ENCODE results near the gene KIAA1671. TPM values are rescaled to one million over a fixed set of nuclear protein-coding genes. Genes with fewer than 3 reads are reported as not detected.

The KIAA1671 gene
- polyA plus RNA-seq, 3 donors, result not detected

DNA sequence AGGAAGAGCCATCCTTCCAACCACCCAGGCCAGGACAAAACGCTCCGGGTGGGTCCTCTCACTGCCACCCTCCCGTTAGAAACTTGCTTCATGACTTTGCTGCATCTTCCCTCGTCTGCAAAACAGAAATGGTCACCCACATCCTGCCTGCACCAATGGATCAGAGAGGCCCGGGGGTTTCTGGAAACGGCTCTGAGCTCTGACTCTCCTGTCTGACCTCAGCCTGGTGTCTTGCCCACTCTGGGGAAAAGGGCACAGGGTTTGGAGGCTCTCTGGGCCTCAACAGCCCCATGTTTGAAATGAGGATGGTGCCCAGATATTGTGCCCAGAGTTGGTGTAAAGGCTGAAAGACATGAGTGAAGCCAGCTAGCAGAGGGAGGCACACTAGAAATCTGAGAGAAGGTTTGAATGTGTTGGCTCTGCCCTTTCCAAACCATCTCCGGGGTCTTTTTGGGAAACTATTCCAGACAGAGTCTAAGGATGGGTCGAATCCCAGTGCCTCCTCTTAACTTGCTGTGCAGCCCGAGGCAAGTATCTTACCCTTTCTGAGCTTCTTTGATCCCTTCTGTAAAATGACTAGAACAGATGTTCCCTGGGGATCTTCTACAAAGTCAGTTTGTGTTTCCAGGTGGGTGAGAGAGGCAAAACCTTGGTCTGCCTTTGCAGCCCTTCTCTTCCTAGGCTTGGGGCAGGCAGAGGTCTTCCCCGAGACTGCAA is 249.2 kb downstream of the KIAA1671 start:
- Histone ChIP-seq H3K27ac (ENCODE audit: low read depth in 1 of 2, low read length in 2 of 2) (no peak overlapping the region), H3K4me1 (ENCODE audit: control insufficient read depth in 1 of 2, insufficient read depth in 2 of 2, low read length in 2 of 2) (no peaks in the 10 kb centered on the region), H3K36me3 (replicated peaks in 1 of 2; ENCODE audit: control insufficient read depth in 1 of 2, insufficient read depth in 2 of 2, low read length in 2 of 2) (no peaks in the 10 kb centered on the region), H3K9me3 (replicated peaks in 1 of 2; ENCODE audit: control insufficient read depth in 1 of 2, insufficient read depth in 1 of 2, low read length in 2 of 2) (no peaks in the 10 kb centered on the region), H3K27me3 (ENCODE audit: control insufficient read depth in 2 of 2, insufficient read depth in 2 of 2, low read length in 2 of 2) (no peaks in the 10 kb centered on the region), H4K20me1 (ENCODE audit: insufficient read depth, low read length) (no peaks in the 10 kb centered on the region), H3K9ac (ENCODE audit: insufficient read depth, low read length, poor library complexity, severe bottlenecking) (no peak overlapping the region), H2AFZ (ENCODE audit: insufficient read depth, low read depth, low read length, poor library complexity, severe bottlenecking) (no peak overlapping the region), H3K4me3 (replicated peaks in 1 of 3; ENCODE audit: low read depth in 2 of 3, low read length in 3 of 3) (no peak overlapping the region), H3K4me2 (replicated peaks; ENCODE audit: extremely low read depth, low read length, poor library complexity, severe bottlenecking) (no peak overlapping the region), H3K79me2 (ENCODE audit: insufficient read depth, low read length) (no peaks in the 10 kb centered on the region)
- intact Hi-C loops (cut with micrococcal nuclease), result no loop called here
- WGBS (ENCODE audit: insufficient coverage), result 60% methylated on average over 5 of the region's 10 CpGs
- no peak for TF ChIP-seq CTCF (IDR thresholded peaks at IDR 0.05)
- Mint-ChIP-seq H3K27me3 (ENCODE audit: low read depth in 3 of 3) (peaks cover 0 to 7% (median 2%) of the 10 kb centered on the region in 3 donors), H3K9me3 (peaks cover 0 to 1% (median 0%) of the 10 kb centered on the region in 7 donors), H3K27ac (no peak overlapping the region), H3K36me3 (no peaks in the 10 kb centered on the region), H3K4me3 (no peak overlapping the region), H3K4me1 (no peaks in the 10 kb centered on the region)
- no peak for DNase-seq

DNA sequence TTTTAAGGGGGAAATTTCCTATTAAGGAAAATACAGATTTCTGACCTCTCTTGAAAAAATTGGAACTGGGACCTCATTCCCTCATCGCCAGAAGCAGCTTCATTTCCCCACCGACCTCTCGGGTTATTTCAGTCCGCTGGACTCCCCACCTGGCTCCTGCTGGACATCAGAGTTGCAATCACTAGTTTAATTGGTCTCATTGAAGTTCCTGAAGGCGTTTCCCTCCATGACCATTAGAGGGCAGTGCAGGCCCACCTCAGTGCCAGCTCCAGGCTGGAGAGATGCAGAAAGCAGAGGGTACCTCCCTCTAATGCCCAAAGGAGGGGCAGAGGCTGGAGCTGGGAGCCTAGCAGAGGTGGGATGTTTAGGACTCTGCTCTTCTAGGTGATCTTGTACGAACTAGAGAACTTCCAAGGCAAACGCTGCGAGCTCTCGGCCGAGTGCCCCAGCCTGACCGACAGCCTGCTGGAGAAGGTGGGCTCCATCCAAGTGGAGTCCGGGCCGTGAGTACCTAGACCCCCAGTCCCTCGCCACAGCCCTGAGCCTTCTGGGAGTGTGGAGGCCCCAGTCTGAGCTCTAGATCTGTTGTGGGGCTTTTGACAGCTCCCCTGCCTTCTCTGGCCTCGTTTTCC is 249.9 kb downstream of the KIAA1671 start:
- no peaks in the 10 kb centered on the region for H3K27me3 ChIP-seq (ENCODE audit: control insufficient read depth in 2 of 2, insufficient read depth in 2 of 2, low read length in 2 of 2)
- H3K27ac ChIP-seq (ENCODE audit: low read depth in 1 of 2, low read length in 2 of 2), result no peak overlapping the region
- no peaks in the 10 kb centered on the region for H3K79me2 ChIP-seq (ENCODE audit: insufficient read depth, low read length)
- H3K9me3 Mint-ChIP-seq, result peaks cover 0 to 2% (median 0%) of the 10 kb centered on the region in 7 donors
- H3K27ac Mint-ChIP-seq, result no peak overlapping the region
- no peak overlapping the region for H3K4me3 ChIP-seq (replicated peaks in 1 of 3; ENCODE audit: low read depth in 2 of 3, low read length in 3 of 3)
- H3K36me3 ChIP-seq (replicated peaks in 1 of 2; ENCODE audit: control insufficient read depth in 1 of 2, insufficient read depth in 2 of 2, low read length in 2 of 2), result no peaks in the 10 kb centered on the region
- DNase-seq, result peak; percentile 4 to 29 (median 29)
- no peaks in the 10 kb centered on the region for H3K36me3 Mint-ChIP-seq
- no peaks in the 10 kb centered on the region for H3K9me3 ChIP-seq (replicated peaks in 1 of 2; ENCODE audit: control insufficient read depth in 1 of 2, insufficient read depth in 1 of 2, low read length in 2 of 2)
- H3K4me1 Mint-ChIP-seq, result no peaks in the 10 kb centered on the region
- no peaks in the 10 kb centered on the region for H4K20me1 ChIP-seq (ENCODE audit: insufficient read depth, low read length)
- no peaks in the 10 kb centered on the region for H3K4me1 ChIP-seq (ENCODE audit: control insufficient read depth in 1 of 2, insufficient read depth in 2 of 2, low read length in 2 of 2)
- H3K9ac ChIP-seq (ENCODE audit: insufficient read depth, low read length, poor library complexity, severe bottlenecking), result no peak overlapping the region
- H2AFZ ChIP-seq (ENCODE audit: insufficient read depth, low read depth, low read length, poor library complexity, severe bottlenecking), result no peak overlapping the region
- no peak overlapping the region for H3K4me3 Mint-ChIP-seq
- TF ChIP-seq CTCF (IDR thresholded peaks at IDR 0.05), result peak; percentile 92
- no peak overlapping the region for H3K4me2 ChIP-seq (replicated peaks; ENCODE audit: extremely low read depth, low read length, poor library complexity, severe bottlenecking)
- peaks cover 0 to 7% (median 2%) of the 10 kb centered on the region in 3 donors for H3K27me3 Mint-ChIP-seq (ENCODE audit: low read depth in 3 of 3)
- intact Hi-C loops (cut with micrococcal nuclease), result no loop called here
- 63% methylated on average over 12 of the region's 15 CpGs for WGBS (ENCODE audit: insufficient coverage)

All from CD14-positive monocyte (primary cell).